Measurements from ENCODE around the gene VWA3B.

GRCh38 chr2:98236935-98237334, 150.0 kb downstream of the VWA3B start:
- TF ChIP-seq CTCF (IDR thresholded peaks at IDR 0.05) (no peak), POLR2A (IDR thresholded peaks at IDR 0.05) (no peak)

Data from body of pancreas (tissue), 4 donors.